GM10266 (cell line): ENCODE results near the gene MKNK1.
A peak's percentile ranks its signal among the peaks of the same experiment; 100 is the strongest.

Experiments used
- DNase-seq: peaks from one replicate; pipeline ENCODE4 v3.0.0; 2012; ENCODE audit errors: extremely low spot score
- TF ChIP-seq, protein P1 (sequence below): IDR thresholded peaks from 2 replicates; pipeline ENCODE4 v1.5.1; 2012; ENCODE audit warnings: mild to moderate bottlenecking, low read depth; ENCODE audit not compliant: control insufficient read depth, insufficient read depth; ENCODE audit errors: missing control alignments

Gene MKNK1

DNA sequence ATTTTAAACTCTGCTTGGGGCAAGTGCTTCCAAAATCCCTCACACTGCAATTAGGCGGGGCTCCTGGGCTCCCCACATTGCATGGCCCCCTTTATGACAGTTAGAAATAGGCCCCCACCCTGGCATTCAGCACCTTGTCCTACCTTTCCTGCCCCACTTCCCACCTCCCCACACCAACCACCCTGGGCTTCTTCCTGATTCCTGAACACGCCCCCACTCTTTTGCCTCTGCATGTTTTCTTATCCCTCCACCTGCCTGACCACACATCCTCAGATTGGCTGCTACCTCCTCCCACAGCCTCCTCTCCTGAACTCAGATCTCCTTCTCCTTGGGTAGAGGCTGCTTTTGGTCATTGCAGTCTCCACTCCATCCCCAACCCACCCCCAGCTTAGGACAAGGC lies 11.0 kb upstream of the MKNK1 start:
- TF ChIP-seq, protein P1, sequence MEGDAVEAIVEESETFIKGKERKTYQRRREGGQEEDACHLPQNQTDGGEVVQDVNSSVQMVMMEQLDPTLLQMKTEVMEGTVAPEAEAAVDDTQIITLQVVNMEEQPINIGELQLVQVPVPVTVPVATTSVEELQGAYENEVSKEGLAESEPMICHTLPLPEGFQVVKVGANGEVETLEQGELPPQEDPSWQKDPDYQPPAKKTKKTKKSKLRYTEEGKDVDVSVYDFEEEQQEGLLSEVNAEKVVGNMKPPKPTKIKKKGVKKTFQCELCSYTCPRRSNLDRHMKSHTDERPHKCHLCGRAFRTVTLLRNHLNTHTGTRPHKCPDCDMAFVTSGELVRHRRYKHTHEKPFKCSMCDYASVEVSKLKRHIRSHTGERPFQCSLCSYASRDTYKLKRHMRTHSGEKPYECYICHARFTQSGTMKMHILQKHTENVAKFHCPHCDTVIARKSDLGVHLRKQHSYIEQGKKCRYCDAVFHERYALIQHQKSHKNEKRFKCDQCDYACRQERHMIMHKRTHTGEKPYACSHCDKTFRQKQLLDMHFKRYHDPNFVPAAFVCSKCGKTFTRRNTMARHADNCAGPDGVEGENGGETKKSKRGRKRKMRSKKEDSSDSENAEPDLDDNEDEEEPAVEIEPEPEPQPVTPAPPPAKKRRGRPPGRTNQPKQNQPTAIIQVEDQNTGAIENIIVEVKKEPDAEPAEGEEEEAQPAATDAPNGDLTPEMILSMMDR = no peak
- no peak for DNase-seq

DNA sequence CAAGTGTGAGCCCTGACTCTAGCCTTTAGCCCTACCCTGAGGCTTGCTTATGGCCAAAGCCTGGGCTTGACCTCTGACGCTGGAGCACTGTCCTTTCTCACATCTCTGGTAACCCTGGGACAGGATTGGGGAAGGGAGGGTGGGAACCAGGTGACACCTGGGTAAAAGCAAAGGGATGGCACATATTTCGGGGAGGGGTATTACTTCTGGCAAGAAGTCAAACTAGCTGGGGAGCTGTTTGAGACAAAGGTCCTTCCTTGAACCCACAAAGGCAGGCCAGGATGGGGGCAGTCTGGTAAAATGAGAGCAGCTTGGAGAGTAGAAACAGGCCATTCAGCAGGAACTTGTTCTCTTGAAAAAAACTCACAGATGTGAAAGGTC lies 10.5 kb upstream of the MKNK1 start:
- TF ChIP-seq, protein P1 = no peak
- no peak for DNase-seq

DNA sequence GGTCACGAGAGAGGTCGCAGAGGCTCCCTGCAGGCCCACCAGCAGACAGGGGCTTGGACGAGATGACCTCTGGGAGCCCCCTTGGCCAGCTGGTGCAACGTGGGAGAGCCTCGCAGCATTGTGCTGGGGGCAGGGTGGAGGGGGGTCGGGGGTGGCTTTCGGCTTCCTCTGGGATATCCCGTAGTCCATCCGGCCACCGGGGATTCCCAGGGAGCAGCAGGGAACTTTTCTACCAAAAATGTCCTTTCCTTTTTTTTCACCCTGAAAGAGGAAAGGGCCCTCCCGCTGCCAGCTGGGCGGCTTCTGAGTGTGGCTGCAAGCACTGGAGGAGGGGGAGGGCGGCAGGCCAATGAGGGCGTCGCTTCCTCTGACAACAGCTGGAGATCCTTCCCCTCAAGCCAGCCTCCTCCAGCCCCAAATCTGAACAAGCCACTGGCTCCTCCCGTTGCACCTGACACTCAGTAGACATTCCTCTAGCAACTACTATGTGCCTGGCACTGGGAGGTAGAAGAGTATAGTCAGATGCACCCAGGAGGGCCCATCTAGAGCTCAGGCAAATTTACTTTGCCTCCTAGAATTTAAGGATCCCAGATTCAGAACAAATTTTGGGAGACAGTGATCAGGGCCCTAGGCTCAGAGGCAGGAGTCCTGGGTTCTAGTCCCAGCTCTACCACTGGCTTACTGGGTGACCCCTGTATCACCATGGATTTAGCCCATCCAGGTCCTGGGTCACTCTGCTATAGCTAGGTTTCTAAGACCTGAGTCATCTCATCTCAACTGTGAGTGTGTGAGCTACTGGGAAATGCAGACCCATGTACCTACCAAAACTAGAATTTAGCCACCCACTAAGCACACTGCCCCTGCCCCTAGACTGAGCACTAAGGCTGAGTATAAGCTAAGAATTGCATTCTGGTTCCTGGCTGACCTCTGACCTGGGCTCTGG lies 9.9 kb upstream of the MKNK1 start:
- TF ChIP-seq, protein P1 = no peak
- DNase-seq = peak; percentile 80

DNA sequence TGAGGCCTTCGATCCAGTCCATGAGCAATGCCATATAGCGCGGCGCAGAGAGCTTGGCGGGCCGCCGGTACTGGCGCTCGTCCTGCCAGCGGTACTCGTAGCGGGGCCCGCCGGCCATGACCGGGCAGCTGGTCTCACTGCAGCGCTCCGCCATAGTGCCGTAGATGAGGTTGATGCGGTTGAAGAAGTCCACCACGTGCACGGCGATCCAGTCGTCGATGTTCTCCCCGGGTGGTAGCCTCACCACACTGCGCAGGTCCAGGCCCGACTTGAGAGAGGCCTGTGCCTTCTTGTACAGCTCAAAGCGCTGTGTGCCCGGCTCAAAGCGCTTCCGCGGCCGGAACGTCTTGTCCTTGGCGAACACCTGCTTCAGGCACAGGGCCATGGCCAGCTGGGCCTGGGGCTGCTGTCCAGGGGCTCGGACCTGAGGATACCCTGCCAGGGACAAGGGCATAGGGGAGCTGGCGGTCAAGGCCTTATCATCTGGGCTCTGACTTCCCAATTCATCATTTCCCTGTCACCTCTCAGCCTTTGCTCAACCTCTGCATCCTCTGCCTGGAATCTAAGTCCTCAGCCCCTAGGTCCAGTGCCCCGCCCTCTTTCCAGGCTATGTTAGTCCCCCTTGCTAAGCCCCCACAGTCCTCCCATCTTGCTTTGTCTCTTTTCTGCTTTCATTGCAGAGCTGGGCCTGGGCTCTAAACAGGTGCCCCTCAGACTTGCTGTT lies 9.0 kb upstream of the MKNK1 start:
- TF ChIP-seq, protein P1 = no peak
- no peak for DNase-seq

DNA sequence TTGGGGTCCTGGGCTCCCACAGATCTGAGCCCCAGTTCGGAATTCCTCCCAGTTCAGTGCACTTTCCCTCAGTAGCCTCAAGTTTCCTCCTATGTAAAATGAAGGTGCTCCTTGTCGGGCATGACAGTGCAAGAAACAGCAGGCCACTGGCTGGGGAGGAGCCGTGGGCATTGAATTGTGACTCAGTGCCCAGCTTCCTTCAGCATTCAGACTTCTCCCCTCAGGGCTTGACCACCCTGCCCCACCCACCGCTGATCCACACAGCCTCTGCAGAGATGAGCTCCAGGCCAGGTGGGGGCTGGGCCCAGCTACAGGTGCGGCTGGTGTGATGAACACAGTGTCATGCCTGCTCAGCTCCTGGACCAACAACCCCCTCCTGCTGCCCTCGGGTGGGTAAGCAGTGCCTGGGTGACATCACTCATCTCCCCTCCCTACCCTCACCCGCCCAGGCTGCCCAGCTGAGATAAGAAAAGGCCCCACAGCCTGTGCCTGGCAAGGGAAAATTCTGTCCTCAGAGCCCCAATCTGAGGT lies 7.7 kb upstream of the MKNK1 start:
- TF ChIP-seq, protein P1 = no peak
- DNase-seq = no peak

DNA sequence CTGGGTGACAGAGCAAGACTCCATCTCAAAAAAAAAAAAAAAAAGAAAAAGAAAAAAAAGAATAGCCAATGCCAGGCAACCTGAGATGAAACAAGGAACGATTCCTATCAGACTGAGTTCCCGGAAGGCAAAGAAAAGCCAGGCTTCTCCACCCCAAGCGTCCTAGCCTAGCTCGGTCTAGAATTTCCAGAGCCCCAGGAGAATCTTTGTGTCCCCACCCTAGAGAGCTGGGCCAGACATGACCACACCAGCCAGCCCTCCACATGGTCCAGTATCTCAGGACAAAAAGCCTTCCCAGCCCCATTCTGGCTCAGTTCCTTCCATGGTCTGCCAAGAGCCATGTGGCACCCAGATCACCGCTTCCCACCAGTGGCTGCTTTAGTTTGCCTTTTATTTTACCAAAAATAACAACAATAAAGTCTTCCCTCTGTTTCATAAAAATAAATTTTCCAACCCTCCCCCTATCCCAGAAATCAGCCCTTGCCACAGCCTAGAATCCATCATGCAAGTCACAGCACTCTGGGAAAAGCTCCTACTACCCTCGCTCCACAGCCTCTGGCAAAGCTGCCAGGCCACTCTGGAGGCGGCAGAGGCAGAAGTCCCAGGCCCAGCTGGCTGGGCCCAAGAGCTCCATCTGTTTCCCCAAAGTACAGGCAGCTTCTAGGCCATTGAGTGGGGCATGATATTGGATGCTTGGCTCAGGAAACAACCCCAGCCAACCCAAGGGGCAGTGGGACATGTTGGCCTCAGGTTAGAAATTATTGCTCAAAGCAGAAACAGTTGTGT lies 3.5 kb upstream of the MKNK1 start:
- no peak for DNase-seq
- TF ChIP-seq, protein P1 = no peak
